Ascending aorta (tissue), 2 donors: ENCODE results near the gene DNAJC30. TPM values are rescaled to one million over a fixed set of nuclear protein-coding genes. Genes with fewer than 3 reads are reported as not detected.
"Not testable (repeated sequence)": the region's sequence is repeated elsewhere in the genome, so short reads cannot be mapped to it uniquely, and the experiment has no call there.

Source experiments
- DNase-seq, 2 donors: peaks; one replicate each; pipeline ENCODE4 v3.0.0-alpha.2; 2019; ENCODE audit warnings: low spot score in 2 of 2
- H3K27ac ChIP-seq, 2 donors: fragments of 200-600 bp; sonication (generic); one replicate each; pipeline ENCODE4 v1.5.1; 2016 to 2017; ENCODE audit warnings: mild to moderate bottlenecking in 1 of 2
- H3K27me3 ChIP-seq: fragments of 200-600 bp; sonication (generic); one replicate; pipeline ENCODE4 v1.5.1; 2017
- H3K36me3 ChIP-seq, 2 donors: fragments of 200-600 bp; sonication (generic); one replicate each; pipeline ENCODE4 v1.5.1; 2016
- H3K4me1 ChIP-seq, 2 donors: fragments of 200-600 bp; sonication (generic); one replicate each; pipeline ENCODE4 v1.5.1; 2016 to 2017; ENCODE audit warnings: mild to moderate bottlenecking in 1 of 2
- H3K4me3 ChIP-seq, 2 donors: fragments of 200-600 bp; sonication (generic); one replicate each; pipeline ENCODE4 v1.5.1; 2016 to 2017; ENCODE audit warnings: mild to moderate bottlenecking in 1 of 2
- H3K9me3 ChIP-seq, 2 donors: fragments of 200-600 bp; sonication (generic); one replicate each; pipeline ENCODE4 v1.5.1; 2016
- CTCF ChIP-seq, 3 experiments: fragments of 200-600 bp in 2 of 3; fragments of 450-650 bp in 1 of 3; sonication (generic) in 2 of 3; IDR thresholded peaks; one replicate each; pipeline ENCODE4 v1.5.1; 2016 to 2019; ENCODE audit warnings: antibody characterized with exemption in 3 of 3, mild to moderate bottlenecking in 1 of 3, moderate library complexity in 1 of 3
- intact Hi-C: fragments of 100-400 bp; cut with DNase I; formaldehyde crosslinking; loops from one replicate; pipeline ENCODE4 v1.15.1; 2023
- total RNA-seq: library from RNA; depleted of rRNA; stranded (reverse); fragments of >200 nt; gene quantifications from one replicate; pipeline ENCODE4 v1.1.0, GENCODE V29; 2016

The DNAJC30 gene
- total RNA-seq, 1 donor from 2014 or later = 16.0 TPM

- no peak for DNase-seq
- H3K9me3 ChIP-seq = no peaks in the 10 kb centered on the region
- no peak for TF ChIP-seq CTCF (IDR thresholded peaks at IDR 0.05)
- H3K27ac ChIP-seq = no peak overlapping the region
- intact Hi-C loops = no loop called here
- H3K4me3 ChIP-seq = no peak overlapping the region
- H3K36me3 ChIP-seq = peaks cover 14 to 19% of the 10 kb centered on the region in 2 donors
- H3K4me1 ChIP-seq = peaks cover 7 to 23% of the 10 kb centered on the region in 2 donors
- H3K27me3 ChIP-seq = no peaks in the 10 kb centered on the region
Measured at GRCh38 chr7:73679709-73680108, 3.5 kb downstream of the DNAJC30 start.

DNA sequence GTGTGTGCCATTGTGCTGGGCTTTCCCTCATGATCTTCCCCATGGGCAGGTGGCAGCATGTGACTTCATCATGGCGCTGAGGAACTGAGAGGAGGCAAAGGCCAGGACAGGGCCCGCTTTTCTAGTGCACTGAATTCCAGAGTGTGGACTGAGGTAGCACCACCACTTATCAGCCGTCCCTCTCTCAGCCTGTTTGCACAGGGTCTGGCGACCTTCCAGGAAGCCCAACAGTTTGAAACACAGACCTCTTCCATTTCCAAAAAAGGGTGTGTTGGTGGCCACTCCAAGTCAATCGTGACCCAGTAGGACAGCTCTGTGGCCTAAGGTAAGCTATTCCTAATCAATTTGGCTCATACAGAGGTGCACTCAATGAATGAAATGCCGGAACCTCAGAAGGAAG is 4.4 kb downstream of the DNAJC30 start:
- no peaks in the 10 kb centered on the region for H3K27me3 ChIP-seq
- DNase-seq = no peak
- H3K4me1 ChIP-seq = peaks cover 4 to 20% of the 10 kb centered on the region in 2 donors
- no peak overlapping the region for H3K4me3 ChIP-seq
- no peaks in the 10 kb centered on the region for H3K9me3 ChIP-seq
- peaks cover 14 to 19% of the 10 kb centered on the region in 2 donors for H3K36me3 ChIP-seq
- no peak overlapping the region for H3K27ac ChIP-seq
- intact Hi-C loops = no loop called here
- TF ChIP-seq CTCF (IDR thresholded peaks at IDR 0.05) = no peak

- H3K4me3 ChIP-seq, H3K4me1 ChIP-seq, intact Hi-C loops, H3K9me3 ChIP-seq, DNase-seq, H3K27ac ChIP-seq, H3K27me3 ChIP-seq: not testable (repeated sequence)
- H3K36me3 ChIP-seq = peaks cover 14 to 19% of the 10 kb centered on the region in 2 donors
Measured at GRCh38 chr7:73676062-73676461, 7.2 kb downstream of the DNAJC30 start.

GRCh38 chr7:73674468-73675124 is 8.7 kb downstream of the DNAJC30 start:
- Histone ChIP-seq H3K36me3 (peaks cover 14 to 19% of the 10 kb centered on the region in 2 donors), H3K27ac (no peak overlapping the region), H3K9me3 (no peaks in the 10 kb centered on the region), H3K4me1 (no peaks in the 10 kb centered on the region), H3K27me3 (no peaks in the 10 kb centered on the region), H3K4me3 (no peak overlapping the region)
- no peak for DNase-seq
- TF ChIP-seq CTCF (IDR thresholded peaks at IDR 0.05) = no peak
- intact Hi-C loops = no loop called here

GRCh38 chr7:73671857-73672445 is 11.3 kb downstream of the DNAJC30 start:
- H3K27ac ChIP-seq = no peak overlapping the region
- no peak for DNase-seq
- TF ChIP-seq CTCF (IDR thresholded peaks at IDR 0.05) = no peak
- H3K4me3 ChIP-seq = no peak overlapping the region
- H3K36me3 ChIP-seq = no peaks in the 10 kb centered on the region
- H3K4me1 ChIP-seq = peaks cover 4 to 11% of the 10 kb centered on the region in 2 donors
- H3K9me3 ChIP-seq = no peaks in the 10 kb centered on the region
- intact Hi-C loops = no loop called here
- H3K27me3 ChIP-seq = no peaks in the 10 kb centered on the region

DNA sequence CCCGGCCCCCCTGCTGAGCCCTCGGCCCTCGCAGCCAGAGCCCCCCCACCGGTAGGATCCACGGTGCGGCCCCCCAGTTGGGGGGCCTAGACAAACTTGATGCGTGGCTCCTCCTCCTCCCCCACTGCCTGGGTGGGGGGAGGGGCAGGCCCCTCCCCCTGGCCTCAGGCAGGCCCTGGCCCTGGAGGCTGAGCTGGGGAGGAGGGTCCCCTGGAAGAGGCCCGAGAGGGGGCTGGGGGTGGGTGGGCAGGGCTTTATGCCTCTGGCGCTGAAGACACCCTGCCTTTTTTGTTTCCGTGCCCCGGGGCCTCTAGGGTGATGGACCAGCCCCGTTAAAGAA is 12.0 kb downstream of the DNAJC30 start:
- Histone ChIP-seq H3K36me3 (no peaks in the 10 kb centered on the region), H3K27ac (no peak overlapping the region), H3K4me1 (peaks cover 4 to 11% of the 10 kb centered on the region in 2 donors), H3K4me3 (no peak overlapping the region), H3K9me3 (no peaks in the 10 kb centered on the region), H3K27me3 (no peaks in the 10 kb centered on the region)
- intact Hi-C loops = no loop called here
- no peak for TF ChIP-seq CTCF (IDR thresholded peaks at IDR 0.05)
- DNase-seq = no peak
